Measurements from ENCODE around the gene CLCN4.

Gene CLCN4

DNA sequence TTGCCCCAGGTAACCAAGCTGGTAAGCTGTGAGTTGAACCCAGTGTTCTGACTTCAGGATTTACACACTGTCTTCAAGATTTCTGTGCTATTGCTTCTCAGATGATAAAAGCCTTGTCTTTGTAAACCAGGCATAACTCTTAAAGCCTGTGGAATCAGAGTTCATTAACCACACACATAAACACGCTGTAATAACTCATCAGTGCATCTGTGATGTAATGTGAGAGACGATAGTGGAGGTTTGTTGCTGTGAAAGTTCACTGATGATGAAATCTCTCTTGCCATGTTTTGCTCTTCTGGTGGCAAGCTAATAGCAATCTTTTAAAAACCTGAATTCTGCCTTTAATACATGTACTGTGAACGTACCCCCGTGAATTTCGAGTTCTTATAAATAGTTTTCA lies 41.5 kb downstream of the CLCN4 start:
- DNase-seq = no peak

DNA sequence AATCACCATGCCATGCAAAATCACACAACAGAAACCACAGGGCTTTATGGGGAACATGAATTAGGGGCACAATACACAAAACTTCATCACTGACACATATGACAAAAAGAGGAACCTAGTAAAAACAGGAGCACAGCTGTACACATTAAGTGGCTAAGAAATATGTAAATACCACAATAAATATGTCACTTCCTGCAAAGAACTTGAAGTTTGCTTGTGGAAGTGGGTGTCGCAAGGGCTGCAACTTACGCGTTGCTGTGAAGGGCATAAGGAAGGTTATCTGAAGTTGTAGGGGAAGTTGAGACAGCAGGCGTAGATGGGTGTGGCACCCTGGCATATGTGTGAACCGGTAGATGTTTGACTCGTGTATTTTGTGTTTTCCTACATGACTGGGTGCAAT lies 42.4 kb downstream of the CLCN4 start:
- DNase-seq = peak; percentile 46

DNA sequence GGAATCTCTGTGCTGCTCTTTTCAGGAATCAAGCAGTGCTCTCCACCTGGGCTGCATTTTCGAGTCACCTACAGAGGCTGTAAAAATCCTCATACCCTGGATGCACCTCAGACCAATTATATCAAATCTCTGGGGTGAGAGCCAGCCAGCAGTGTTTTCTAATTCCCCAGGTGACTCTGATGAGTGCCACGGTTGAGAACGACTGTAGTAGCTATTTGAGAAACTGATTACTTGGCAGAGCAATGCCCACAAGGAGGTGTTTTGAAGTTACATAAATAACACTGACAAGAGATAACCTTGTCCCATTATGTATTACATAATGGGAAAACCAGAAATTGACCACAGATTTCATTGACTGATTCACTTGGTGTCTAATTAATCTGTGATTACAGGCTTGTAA lies 46.8 kb downstream of the CLCN4 start:
- DNase-seq = no peak

DNA sequence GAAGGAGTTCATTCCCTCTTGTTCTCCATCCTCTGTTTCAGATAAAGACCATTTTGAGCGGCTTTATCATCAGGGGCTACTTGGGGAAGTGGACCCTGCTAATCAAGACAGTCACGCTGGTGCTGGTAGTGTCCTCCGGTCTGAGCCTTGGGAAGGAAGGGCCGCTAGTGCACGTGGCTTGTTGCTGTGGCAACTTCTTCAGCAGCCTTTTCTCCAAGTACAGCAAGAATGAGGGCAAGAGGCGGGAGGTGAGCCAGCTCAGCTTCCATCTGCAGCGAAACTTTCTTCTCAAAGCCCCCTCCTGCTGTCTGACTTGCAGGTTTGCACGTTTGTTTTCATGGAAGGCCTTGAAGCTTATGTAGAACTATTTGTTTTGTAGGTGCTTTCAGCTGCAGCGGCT lies 49.5 kb downstream of the CLCN4 start:
- DNase-seq = no peak

DNA sequence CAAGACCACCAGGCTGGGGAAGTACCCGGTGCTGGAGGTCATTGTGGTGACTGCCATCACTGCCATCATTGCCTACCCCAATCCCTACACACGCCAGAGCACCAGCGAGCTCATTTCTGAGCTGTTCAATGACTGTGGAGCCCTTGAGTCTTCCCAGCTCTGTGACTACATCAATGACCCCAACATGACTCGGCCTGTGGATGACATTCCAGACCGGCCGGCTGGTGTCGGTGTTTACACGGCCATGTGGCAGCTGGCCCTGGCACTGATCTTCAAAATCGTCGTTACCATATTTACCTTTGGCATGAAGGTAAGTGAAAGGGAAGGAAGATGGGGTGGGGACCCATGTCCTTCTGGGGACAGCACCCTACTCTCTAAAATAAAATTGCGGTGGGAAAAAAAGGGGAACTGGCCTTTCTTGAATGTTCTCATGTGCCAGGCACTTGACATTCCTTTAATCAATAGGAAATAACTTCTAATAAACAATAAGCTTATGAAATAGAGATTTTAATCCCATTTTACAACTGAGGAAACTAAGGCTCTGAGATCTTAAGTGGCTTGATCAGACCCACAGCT lies 51.6 kb downstream of the CLCN4 start:
- no peak for DNase-seq

DNA sequence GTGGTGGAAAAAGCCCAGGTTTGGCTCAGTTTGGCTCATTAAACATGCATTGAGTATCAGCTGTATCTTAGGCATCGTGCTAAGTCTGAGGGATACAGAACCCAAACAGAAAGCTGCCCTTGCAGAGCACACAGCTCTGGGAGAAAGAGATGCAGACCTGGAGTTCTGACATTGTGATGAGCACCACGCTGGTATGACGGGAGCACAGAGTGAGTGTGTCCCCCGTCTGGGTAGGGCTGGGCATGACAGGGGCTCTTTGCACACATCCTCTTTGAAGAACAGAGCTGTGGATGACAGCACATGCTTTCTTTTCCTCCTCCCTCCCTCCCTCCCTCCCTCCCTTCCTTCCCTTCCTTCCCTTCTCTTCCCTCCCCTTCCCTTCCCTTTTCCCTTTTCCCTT lies 52.2 kb downstream of the CLCN4 start:
- no peak for DNase-seq

DNA sequence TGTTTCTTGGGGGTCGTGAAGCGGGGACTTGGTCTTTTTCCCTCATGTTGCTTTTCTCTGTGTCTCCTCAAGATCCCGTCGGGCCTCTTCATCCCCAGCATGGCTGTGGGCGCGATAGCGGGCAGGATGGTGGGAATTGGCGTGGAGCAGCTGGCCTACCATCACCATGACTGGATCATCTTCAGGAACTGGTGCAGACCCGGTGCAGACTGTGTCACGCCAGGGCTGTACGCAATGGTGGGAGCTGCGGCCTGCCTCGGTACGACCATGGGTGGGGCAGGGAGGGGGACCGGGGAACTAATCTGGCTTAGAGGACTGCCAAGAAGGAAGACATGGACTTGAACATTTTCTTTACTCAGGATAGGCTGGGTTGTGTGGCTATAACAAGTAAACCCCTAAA lies 55.6 kb downstream of the CLCN4 start:
- no peak for DNase-seq

DNA sequence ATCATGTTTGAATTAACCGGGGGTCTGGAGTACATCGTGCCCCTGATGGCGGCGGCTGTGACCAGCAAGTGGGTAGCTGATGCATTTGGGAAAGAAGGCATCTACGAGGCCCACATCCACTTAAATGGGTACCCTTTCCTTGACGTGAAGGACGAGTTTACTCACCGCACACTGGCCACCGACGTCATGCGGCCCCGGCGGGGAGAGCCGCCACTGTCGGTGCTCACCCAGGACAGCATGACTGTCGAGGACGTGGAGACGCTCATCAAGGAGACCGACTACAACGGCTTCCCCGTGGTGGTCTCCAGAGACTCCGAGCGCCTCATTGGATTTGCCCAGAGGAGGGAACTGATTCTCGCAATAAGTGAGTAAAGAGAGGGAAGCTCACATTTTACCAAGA lies 56.9 kb downstream of the CLCN4 start:
- DNase-seq = no peak

DNA sequence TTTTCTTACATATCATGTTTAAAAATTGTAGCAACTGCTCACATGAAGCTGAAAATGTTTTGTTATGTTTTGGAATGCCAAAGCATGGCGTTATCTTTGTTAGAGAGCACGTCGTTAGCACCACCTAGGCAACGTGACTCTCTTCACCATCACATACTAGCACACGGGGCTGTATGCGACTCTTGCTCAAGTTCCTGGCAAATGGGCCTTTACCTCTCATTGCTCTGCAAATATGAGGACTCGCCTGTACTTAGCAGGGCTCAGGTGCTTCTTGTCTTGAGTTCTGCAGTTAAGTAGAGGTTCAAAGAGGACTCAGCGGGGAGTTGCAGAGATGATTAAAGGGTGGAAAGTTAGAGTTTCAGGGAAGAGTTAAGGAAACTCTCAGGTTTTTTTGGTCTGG lies 59.4 kb downstream of the CLCN4 start:
- no peak for DNase-seq

DNA sequence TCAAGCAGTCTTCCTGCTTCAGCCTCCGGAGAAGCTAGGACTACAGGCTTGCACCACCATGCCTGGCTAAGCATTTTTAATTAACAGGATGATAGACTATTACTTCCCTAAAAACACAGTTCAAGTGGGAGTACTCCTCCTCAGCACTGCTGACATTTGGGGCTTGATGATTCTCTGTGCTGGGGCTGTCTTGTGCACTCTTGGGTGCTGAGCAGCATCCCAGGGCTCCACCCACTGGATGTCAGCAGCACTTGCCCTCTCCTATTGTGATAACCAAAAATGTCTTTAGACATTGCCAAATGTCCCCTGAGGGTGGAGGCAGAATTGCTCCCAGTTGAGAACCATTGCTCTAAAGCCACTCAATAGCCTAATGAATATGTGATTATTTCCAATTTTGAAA lies 60.4 kb downstream of the CLCN4 start:
- peak; percentile 46 for DNase-seq

DNA sequence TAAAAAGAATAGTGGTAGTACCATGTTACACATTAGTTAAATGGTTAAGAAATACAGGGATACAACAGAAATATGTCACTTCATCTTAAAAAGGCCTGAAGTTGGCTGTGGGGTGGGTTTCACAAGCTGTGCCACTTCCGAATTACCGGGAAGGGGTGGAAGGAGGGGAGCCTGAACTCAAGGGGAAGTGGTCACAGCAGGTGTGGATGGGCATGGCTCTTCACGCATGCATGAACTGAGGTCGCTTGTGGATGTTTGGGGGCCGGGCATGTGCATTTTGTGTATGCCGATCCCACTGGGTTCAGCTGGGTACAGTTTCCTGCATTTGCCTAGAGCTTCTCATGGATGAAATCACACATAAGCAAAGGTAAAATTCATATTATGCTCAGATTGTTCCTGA lies 64.9 kb downstream of the CLCN4 start:
- no peak for DNase-seq

DNA sequence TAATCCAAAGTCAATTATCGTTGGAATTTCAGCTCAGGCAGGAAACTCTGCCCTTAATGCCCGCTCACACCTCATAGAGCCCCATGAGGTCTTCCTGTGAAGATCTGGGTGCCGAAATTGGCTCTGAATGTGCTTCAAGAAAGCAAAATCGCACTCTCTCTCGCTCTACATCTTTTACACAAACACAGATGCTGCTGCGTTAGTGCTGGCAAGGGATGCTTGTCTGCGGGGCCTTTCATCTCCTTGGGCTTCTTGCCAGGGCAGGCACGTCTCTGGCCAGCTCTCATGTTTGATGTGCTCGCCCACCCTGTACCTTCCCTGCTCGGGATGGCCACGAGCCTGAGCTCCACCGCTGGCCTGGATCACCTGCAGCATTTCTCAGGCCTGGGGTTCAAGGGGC lies 66.5 kb downstream of the CLCN4 start:
- DNase-seq = no peak

DNA sequence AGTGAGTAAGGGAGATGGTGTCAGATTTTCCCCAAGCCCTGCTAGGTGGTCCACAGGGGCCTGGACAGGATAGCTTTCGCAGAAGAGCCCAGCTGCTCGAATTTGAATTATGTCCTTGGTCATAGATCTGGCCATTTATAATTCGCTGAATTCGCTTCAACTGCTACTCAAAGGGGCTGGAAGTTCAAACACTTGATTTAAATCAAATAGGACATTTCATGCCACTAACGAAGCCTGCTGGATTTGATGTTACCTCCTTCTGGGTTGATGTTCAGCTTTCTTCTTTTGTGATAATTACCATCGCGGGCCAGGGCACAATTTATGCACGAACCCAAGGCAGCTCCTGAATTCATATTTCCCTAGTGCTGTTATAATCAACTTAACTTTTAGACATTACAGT lies 67.0 kb downstream of the CLCN4 start:
- DNase-seq = no peak

DNA sequence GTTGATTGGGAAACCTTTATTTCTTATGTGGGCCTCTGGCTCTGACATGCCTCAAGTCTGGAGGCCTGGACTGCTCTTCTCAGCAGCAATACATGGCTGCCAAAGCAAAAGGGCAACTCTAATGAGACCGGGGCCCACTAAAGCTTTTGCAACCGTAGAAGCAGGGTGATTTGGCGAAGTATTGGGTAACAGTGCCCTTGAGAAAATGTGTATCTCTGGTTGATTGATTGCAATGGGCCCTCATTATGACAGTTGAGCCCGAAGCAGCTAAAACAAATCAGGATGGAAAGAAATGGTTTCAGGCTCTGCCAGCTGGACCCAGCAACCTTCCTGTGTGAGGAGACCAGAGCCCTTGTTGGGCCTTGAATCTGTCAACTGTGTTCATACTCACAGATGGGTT lies 73.4 kb downstream of the CLCN4 start:
- DNase-seq = no peak

DNA sequence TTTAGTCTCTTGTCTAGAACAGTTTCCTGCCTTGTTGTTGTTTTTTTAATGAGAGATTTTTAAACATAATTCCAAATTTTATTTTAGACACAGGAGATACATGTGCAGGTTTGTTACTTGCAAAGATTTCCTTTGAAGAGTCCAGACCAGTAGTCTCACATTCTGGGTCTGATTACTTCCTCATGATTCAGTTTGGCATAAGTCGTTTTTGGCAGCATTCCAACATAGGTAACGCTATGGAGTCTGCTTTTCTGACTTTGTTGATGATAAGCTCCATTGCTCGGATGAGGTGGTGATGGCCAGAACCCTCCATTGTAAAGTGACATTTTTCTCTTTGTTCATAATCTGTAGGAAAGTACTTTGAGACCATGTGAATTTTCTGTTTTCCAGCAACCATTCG lies 74.7 kb downstream of the CLCN4 start:
- no peak for DNase-seq

DNA sequence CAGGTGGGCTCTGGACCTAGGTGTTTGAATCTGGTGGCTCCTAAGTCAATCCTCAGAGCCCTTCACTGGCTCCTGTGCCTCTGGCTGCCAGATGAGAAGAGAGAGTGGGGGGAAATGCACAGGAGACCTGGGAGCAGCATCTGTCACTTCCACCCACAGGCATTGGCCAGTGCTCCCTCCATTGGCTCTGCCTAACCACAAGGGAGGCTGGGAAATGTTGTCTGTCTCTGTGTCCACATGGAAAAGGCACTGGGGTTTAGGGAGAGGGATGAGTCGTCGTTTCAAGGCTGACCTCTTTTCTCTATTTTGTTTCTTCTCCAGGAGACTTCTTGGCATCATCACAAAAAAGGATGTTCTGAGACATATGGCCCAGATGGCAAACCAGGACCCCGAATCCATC lies 76.4 kb downstream of the CLCN4 start:
- DNase-seq = no peak

DNA sequence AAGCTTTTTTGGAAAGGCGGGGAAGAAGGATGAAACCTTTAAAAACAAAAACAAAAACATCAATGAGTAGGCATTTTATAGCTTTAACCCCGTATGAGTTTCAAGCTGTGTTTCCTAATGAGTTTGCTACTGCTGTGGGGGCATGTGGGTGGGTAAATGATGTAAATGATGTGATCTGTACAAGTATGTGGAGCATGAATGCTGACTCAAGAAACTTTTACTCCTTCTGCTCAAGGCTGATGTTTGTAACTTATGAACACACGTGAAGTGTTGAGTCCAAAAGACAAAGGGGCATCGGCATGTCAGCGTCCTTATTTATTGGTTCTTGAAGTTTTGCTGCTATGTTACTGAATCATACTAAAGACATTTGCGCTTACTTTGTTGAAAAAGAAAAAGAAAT lies 76.9 kb downstream of the CLCN4 start:
- DNase-seq = no peak

DNA sequence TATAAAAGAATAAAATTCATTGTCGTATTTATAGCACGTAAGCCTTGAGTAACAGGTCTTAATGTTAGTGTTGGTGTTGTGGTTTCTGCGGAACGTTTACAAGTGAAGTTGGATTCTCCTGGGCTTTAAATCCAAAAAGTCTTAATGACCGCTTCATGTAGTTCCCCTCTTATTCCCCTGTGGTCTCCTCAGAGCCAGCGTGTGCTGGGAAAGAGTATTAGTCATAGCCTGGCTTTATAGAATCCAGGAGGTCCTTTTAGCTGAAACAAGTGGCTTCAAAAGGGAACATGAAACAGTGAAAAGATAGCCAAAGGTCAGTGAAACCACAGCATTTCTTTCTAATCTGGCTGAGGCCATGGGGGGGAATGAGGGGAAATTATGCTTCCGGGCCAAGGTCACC lies 79.1 kb downstream of the CLCN4 start:
- DNase-seq = no peak

DNA sequence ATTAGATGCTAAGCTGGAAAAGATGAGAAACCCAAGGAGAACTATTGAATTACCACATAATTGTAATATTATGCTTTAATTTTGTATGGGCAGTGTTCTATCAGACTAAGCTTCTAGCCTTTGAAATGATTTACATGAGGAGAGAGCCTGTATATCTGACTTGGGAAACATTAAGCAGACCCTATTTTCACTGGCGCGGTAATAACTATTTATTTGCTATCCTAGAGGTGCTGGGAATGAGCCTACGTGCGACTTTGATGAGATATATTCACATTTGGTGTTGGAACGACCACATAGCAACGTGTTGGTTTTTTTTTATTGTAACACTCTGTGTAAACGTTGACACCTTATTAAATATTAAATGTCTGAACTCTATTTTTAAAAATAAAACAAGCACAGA lies 80.5 kb downstream of the CLCN4 start:
- DNase-seq = no peak

DNA sequence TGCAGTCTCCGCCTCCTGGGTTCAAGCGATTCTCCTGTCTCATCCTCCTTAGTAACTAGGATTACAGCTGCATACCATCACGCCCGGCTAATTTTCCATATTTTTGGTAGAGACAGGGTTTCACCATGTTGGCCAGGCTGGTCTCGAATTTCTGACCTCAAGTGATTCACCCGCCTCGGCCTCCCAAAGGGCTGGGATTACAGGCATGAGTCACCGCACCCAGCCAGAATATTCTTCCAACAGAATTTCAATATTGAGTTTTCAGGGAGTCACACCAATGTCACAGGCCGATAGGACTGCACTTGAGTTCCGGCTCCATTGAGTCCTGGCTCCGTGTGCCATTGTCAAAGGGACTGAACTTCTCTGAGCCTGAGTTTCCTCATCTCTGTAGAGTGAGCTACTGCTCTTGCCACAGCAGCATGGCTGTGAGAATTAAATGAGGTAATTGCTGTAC lies 82.9 kb downstream of the CLCN4 start:
- DNase-seq = no peak

DNA sequence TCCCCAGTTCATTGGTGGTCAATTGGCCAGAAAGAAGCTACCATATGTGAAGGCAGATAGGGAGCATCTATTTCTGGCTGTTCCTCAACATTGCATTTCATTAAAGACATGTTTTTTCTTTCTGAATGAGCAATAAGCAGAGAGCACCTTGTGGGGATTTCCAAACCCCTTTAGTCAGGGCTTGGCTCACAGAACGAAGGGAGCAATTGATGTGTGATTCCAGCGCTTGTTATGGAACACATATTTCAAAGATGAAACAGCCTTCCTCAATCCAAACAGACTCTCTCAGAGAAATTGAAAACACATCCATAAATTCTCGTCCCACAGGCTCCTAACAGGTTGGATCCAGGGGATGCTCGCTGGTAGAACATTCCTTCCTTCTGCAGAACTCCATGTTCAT lies 84.1 kb downstream of the CLCN4 start:
- DNase-seq = no peak

DNA sequence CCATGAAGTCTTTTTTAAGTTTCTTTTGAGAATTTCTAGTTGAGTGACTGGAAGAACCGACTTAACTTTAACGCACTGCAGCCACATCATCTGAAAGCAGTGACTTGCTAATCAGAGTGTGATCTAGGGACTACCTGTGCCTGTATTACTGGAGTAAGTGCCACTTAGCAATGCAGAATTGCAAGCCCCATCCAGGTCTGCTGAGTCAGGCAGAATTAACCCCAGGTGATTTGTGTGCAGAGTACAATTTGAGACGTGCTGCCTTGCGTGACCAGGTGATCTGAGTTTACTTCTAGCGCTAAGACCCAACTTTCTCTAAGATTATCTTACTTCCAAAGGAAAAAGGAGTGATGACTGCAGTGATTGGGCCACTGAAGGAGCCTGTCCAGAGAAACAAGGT lies 85.3 kb downstream of the CLCN4 start:
- no peak for DNase-seq

DNA sequence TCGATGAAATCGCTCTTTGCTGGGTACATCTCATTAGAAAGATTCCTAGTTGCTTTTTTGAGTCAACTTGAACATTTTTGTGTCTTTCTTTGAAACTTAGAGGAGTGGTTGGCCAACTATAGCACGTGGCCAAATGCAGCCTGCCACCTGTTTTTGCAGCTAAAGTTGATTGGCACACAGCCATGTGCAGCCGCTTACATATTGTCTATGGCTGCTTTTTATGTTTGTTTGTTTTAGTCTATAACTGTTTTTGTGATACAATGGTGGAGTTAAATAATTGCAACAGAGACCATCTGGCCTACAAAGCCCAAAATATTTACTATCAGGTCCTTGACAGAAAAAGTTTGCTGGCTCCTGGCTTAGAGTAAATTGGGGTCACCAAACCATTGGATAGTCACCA lies 86.3 kb downstream of the CLCN4 start:
- no peak for DNase-seq

DNA sequence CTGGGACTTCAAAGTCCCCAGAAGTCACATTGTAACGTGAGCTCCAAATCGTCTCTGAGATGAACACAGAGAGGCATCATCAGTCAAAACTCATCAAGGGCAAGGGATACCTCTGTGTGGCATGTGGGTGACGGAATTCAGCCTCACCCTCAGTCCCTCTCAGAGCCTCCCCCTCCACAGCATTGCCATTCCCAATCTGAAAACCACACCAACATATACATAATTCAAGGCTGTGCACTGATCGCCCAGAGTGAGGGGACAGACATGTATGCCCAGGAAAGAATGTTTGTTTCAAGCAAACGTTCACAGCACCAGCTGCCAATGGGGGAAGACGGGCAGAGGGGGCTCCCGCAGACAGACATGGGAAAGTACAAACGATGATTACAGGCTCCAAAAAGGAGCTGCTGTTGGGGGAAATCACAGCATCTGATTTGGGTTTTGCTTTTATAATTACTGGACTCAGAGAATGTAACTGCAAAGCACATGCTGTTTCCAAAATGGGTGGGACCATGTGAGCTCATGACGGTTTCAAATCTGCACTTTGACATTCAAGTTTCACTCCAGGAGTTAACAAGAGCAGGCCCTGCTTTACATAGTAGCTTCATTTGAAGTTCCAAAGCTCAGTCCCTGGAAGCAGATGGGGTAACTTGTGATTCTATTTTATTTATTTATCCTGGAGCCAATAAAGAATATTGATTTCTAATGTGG lies 88.3 kb downstream of the CLCN4 start:
- no peak for DNase-seq

DNA sequence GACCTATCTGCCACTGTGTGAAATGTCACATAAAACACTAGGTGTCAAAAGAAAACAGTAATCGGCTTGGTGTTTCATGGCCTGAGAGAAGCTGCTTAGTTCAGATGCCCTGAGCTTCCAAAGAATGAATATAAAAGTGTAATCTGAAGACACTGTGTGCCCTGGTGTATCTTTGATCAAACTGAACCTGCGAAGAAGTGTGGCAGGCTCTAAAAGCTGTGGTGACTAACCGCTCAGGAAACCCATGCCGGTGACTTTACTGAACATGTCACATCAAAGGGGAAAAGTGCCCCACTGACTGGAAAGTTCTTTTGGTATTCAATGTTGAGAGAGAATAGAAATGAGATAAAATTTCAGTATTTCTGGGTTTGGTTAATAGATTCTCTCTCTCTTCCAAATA lies 89.1 kb downstream of the CLCN4 start:
- DNase-seq = no peak

All from hematopoietic multipotent progenitor cell treated with erythropoietin and hydrocortisone succinate and interleukin-3 and kit ligand, for 8 days (in vitro differentiated cells).